Neural progenitor cell (in vitro differentiated cells): ENCODE data around the gene DNAJB2.

ENCODE experiments used
- CTCF ChIP-seq: fragments of 200-600 bp; sonication (generic); IDR thresholded peaks from 2 replicates; pipeline ENCODE4 v1.5.1; 2017; ENCODE audit warnings: antibody characterized with exemption, mild to moderate bottlenecking
- EZH2 ChIP-seq: fragments of 200-600 bp; sonication (generic); IDR thresholded peaks from 2 replicates; pipeline ENCODE4 v1.6.1; 2017; ENCODE audit warnings: antibody characterized with exemption, mild to moderate bottlenecking, moderate library complexity

DNA sequence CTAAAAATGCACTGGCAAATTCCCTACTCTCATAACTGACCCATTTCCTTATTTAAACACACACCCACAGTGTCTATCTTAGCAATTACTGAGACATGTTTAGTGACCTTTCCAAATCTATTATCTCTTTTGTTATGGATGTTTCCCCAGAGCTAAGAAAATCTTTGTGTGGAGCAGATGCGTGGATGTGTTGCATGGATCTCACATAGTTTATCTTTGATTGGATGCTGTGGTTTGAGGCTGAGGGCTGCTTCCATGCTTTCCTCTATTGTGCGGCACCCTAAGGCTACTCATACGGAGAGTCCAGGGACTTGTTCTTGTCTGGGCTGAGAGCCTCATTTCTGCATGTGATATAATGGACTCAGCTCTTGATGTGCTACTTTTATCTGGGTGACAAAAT is 44.8 kb upstream of the DNAJB2 start:
- no peak for TF ChIP-seq CTCF
- TF ChIP-seq EZH2, result no peak
